OCI-LY1 (cell line): ENCODE data around the gene ABCC3.

Source experiments
- H2AFZ ChIP-seq: fragments of 200-600 bp; sonication (generic), shearing (Covaris generic); 2 replicates; pipeline ENCODE4 v1.6.0; 2014; ENCODE audit warnings: antibody characterized with exemption, mild to moderate bottlenecking, low read length
- H3F3A ChIP-seq: fragments of 200-600 bp; sonication (generic), shearing (Covaris generic); 2 replicates; pipeline ENCODE4 v1.6.0; 2014; ENCODE audit warnings: mild to moderate bottlenecking, antibody characterized with exemption, low read length, moderate library complexity; ENCODE audit not compliant: insufficient read depth
- H3K27ac ChIP-seq: fragments of 200-600 bp; sonication (generic); 2 replicates; pipeline ENCODE4 v1.5.1; 2014; ENCODE audit warnings: low read length, mixed run types, mild to moderate bottlenecking, low read depth; ENCODE audit not compliant: poor library complexity, severe bottlenecking
- H3K27me3 ChIP-seq: fragments of 200-600 bp; sonication (generic); 2 replicates; pipeline ENCODE4 v1.6.0; 2014; ENCODE audit warnings: antibody characterized with exemption, mild to moderate bottlenecking, low read length, moderate library complexity; ENCODE audit not compliant: insufficient read depth
- H3K36me3 ChIP-seq: fragments of 200-600 bp; sonication (generic); 2 replicates; pipeline ENCODE4 v1.6.1; 2014; ENCODE audit warnings: mild to moderate bottlenecking, antibody characterized with exemption, low read length, moderate library complexity, mixed read lengths; ENCODE audit not compliant: insufficient read depth
- H3K4me1 ChIP-seq: fragments of 200-600 bp; sonication (generic); 2 replicates; pipeline ENCODE4 v1.5.1; 2014; ENCODE audit warnings: mild to moderate bottlenecking, low read length, moderate library complexity; ENCODE audit not compliant: insufficient read depth, severe bottlenecking
- H3K4me2 ChIP-seq: fragments of 200-600 bp; sonication (generic), shearing (Covaris generic); 2 replicates; pipeline ENCODE4 v1.6.1; 2014; ENCODE audit warnings: low read length
- H3K4me3 ChIP-seq: fragments of 200-600 bp; sonication (generic); 2 replicates; pipeline ENCODE4 v1.5.1; 2014; ENCODE audit warnings: low read length, low read depth, mild to moderate bottlenecking, mixed read lengths; ENCODE audit not compliant: poor library complexity, severe bottlenecking
- H3K79me2 ChIP-seq: fragments of 200-600 bp; shearing (Covaris generic); 2 replicates; pipeline ENCODE4 v1.6.1; 2016; ENCODE audit warnings: mixed run types, low read length, mixed read lengths; ENCODE audit not compliant: insufficient read depth
- H3K9ac ChIP-seq: fragments of 200-600 bp; sonication (generic), shearing (Covaris generic); 2 replicates; pipeline ENCODE4 v1.6.1; 2014; ENCODE audit warnings: mild to moderate bottlenecking, low read length, mixed read lengths
- H3K9me2 ChIP-seq: fragments of 200-600 bp; sonication (generic), shearing (Covaris generic); 2 replicates; pipeline ENCODE4 v1.6.1; 2014; ENCODE audit warnings: low read depth, mild to moderate bottlenecking, low read length, mixed read lengths
- H3K9me3 ChIP-seq: fragments of 200-600 bp; shearing (Covaris generic); 2 replicates; pipeline ENCODE4 v1.6.1; 2014; ENCODE audit warnings: low read length, mixed read lengths
- H4K20me1 ChIP-seq: fragments of 200-600 bp; sonication (generic), shearing (Covaris generic); 2 replicates; pipeline ENCODE4 v1.6.0; 2016; ENCODE audit warnings: mild to moderate bottlenecking, low read length; ENCODE audit not compliant: insufficient read depth
- CTCF ChIP-seq: fragments of 200-600 bp; sonication (generic), shearing (Covaris generic); IDR thresholded peaks from 2 replicates; pipeline ENCODE4 v1.5.1; 2017; ENCODE audit warnings: mild to moderate bottlenecking, antibody characterized with exemption, low read length, moderate library complexity, mixed read lengths
- EZH2 ChIP-seq: fragments of 200-600 bp; sonication (generic), shearing (Covaris generic); IDR thresholded peaks from 2 replicates; pipeline ENCODE4 v1.8.0; 2017; ENCODE audit warnings: borderline replicate concordance, mixed run types, mild to moderate bottlenecking, antibody characterized with exemption, low read length, moderate library complexity, mixed read lengths

Gene ABCC3

DNA sequence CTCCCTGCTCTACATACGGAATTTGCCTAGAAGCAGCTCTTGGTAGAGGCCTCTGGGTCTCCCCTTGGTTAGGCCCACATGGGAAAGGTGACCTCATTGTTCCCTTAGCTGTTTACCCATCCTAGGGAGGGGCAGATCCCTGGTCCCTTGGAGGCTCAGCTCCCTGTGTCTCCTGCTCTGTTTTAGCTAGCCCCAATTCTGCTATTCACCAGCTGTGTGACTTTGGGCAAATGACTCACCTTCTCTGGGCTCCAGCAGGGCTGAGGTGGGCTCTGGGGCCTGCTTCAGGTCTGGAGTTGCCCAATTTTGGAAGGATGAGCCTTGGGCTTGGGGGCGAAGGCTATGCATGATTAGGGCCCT, 3.9 kb downstream of the ABCC3 start:
- Histone ChIP-seq H2AFZ (no peak overlapping the region), H3K27me3 (no peaks in the 10 kb centered on the region), H3K36me3 (no peaks in the 10 kb centered on the region), H3K9me2 (no peaks in the 10 kb centered on the region), H3K79me2 (no peaks in the 10 kb centered on the region), H3K4me2 (no peak overlapping the region), H3F3A (no peaks in the 10 kb centered on the region), H4K20me1 (no peaks in the 10 kb centered on the region), H3K27ac (no peak overlapping the region), H3K4me1 (no peaks in the 10 kb centered on the region), H3K4me3 (no peak overlapping the region), H3K9me3 (no peaks in the 10 kb centered on the region), H3K9ac (no peak overlapping the region)
- TF ChIP-seq CTCF (no peak), EZH2 (no peak)

GRCh38 chr17:50638966-50639713, 4.5 kb downstream of the ABCC3 start:
- Histone ChIP-seq H3K4me1 (no peaks in the 10 kb centered on the region), H4K20me1 (no peaks in the 10 kb centered on the region), H3K27me3 (no peaks in the 10 kb centered on the region), H3K4me2 (no peak overlapping the region), H3K9me3 (no peaks in the 10 kb centered on the region), H2AFZ (no peak overlapping the region), H3K4me3 (no peak overlapping the region), H3K27ac (no peak overlapping the region), H3K36me3 (no peaks in the 10 kb centered on the region), H3K79me2 (no peaks in the 10 kb centered on the region), H3F3A (no peaks in the 10 kb centered on the region), H3K9ac (no peak overlapping the region), H3K9me2 (no peaks in the 10 kb centered on the region)
- no peak for TF ChIP-seq CTCF
- no peak for TF ChIP-seq EZH2

GRCh38 chr17:50640686-50641351, 6.1 kb downstream of the ABCC3 start:
- Histone ChIP-seq H3K4me1 (no peaks in the 10 kb centered on the region), H3F3A (no peaks in the 10 kb centered on the region), H3K27ac (no peak overlapping the region), H3K27me3 (no peaks in the 10 kb centered on the region), H3K4me2 (no peak overlapping the region), H3K36me3 (no peaks in the 10 kb centered on the region), H3K9me2 (no peaks in the 10 kb centered on the region), H3K4me3 (no peak overlapping the region), H3K9ac (no peak overlapping the region), H4K20me1 (no peaks in the 10 kb centered on the region), H2AFZ (no peak overlapping the region), H3K79me2 (no peaks in the 10 kb centered on the region), H3K9me3 (no peaks in the 10 kb centered on the region)
- TF ChIP-seq CTCF = no peak
- TF ChIP-seq EZH2 = no peak
